ENCODE measurements around the gene MRS2. TPM values are rescaled to one million over a fixed set of nuclear protein-coding genes. Genes with fewer than 3 reads are reported as not detected.
A peak's percentile ranks its signal among the peaks of the same experiment; 100 is the strongest.
"Not testable (repeated sequence)": the region's sequence is repeated elsewhere in the genome, so short reads cannot be mapped to it uniquely, and the experiment has no call there.

Gene MRS2
- total and polyA plus RNA-seq, 4 experiments from 2014 or later = 19.0 to 27.1 (median 23.4) TPM

DNA sequence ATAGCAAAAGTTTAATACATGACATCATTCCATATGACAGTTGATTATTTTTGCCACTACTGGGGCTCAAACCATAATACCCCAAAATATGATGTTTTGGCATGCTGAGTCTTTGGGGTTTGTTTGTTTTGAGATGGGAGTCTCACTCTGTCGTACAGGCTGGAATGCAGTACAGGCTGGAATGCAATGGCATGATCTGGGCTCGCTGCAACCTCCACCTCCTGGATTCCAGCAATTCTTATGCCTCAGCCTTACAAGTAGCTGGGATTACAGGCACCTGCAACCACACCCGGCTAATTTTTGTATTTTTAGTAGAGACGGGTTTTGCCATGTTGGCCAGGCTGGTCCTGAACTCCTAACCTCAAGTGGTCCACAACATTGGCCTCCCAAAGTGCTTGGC is 1.3 kb upstream of the MRS2 start:
- H3K27ac Mint-ChIP-seq = no peak overlapping the region
- intact Hi-C loops (cut with micrococcal nuclease) = loop anchor here (5.0 kb wide), 1 partner anchor 119 kb away; no protein-coding TSS in a partner anchor
- H3K36me3 Mint-ChIP-seq = peaks cover 5 to 12% of the 10 kb centered on the region in 2 donors
- H3K4me1 ChIP-seq (ENCODE audit: insufficient read depth, low read length) = peaks cover 14% of the 10 kb centered on the region
- H3K4me1 Mint-ChIP-seq = peaks cover 17 to 31% (median 23%) of the 10 kb centered on the region in 4 donors
- H3K4me3 Mint-ChIP-seq = peak overlapping the region in 1 of 8 donors; percentile 91
- POLR2A ChIA-PET (ENCODE audit: partially characterized antibody) = no interaction called here
- no peaks in the 10 kb centered on the region for H3K9me3 ChIP-seq (ENCODE audit: control insufficient read depth in 1 of 2, low read length in 2 of 2)
- peaks cover 0 to 9% (median 6%) of the 10 kb centered on the region in 8 donors for H3K9me3 Mint-ChIP-seq
- H3K36me3 ChIP-seq (ENCODE audit: insufficient read depth, low read length) = no peaks in the 10 kb centered on the region
- H3K27me3 ChIP-seq (ENCODE audit: insufficient read depth, low read length) = no peaks in the 10 kb centered on the region
- no peak overlapping the region for H3K27ac ChIP-seq (ENCODE audit: low read depth, low read length)
- no peak for DNase-seq
- CTCF ChIA-PET (ENCODE audit: partially characterized antibody) = no interaction called here
- H3K27me3 Mint-ChIP-seq = peaks cover 26 to 29% of the 10 kb centered on the region in 2 donors
- H3K4me3 ChIP-seq (ENCODE audit: low read length in 2 of 2) = no peak overlapping the region

DNA sequence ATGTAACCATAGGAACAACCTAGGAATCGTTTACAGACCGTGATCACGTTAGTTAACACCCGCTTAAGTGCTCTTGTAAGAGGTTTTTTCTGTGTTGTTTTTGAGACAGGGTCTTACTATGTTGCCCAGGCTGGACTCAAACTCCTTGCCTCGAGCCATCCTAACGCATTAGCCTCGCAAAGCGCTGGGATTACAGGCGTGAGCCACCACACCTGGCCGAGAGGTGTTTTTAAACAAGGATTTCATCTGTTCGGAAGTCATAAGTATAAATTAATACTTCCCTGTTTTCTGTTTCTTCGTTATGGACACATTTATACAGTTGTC is 727 bp downstream of the MRS2 start:
- Histone ChIP-seq H3K27ac (ENCODE audit: low read depth, low read length) (peak overlapping the region; percentile 45), H3K4me3 (ENCODE audit: low read length in 2 of 2) (peak overlapping the region; percentile 77 to 87), H3K27me3 (ENCODE audit: insufficient read depth, low read length) (no peaks in the 10 kb centered on the region), H3K4me1 (ENCODE audit: insufficient read depth, low read length) (peaks cover 14% of the 10 kb centered on the region), H3K9me3 (ENCODE audit: control insufficient read depth in 1 of 2, low read length in 2 of 2) (no peaks in the 10 kb centered on the region), H3K36me3 (ENCODE audit: insufficient read depth, low read length) (peaks cover 7% of the 10 kb centered on the region)
- ChIA-PET CTCF (ENCODE audit: partially characterized antibody) (no interaction called here), POLR2A (ENCODE audit: partially characterized antibody) (no interaction called here)
- H3K36me3 Mint-ChIP-seq = peaks cover 5 to 22% of the 10 kb centered on the region in 2 donors
- peak overlapping the region; percentile 90 to 97 (median 92) for H3K4me3 Mint-ChIP-seq
- DNase-seq = no peak
- peak overlapping the region in 6 of 7 donors; percentile 67 to 93 (median 80) for H3K27ac Mint-ChIP-seq
- peaks cover 17 to 31% (median 23%) of the 10 kb centered on the region in 4 donors for H3K4me1 Mint-ChIP-seq
- intact Hi-C loops (cut with micrococcal nuclease) = loop anchor here (5.0 kb wide), 1 partner anchor 121 kb away; no protein-coding TSS in a partner anchor
- peaks cover 14 to 16% of the 10 kb centered on the region in 2 donors for H3K27me3 Mint-ChIP-seq
- peaks cover 0 to 3% (median 0%) of the 10 kb centered on the region in 8 donors for H3K9me3 Mint-ChIP-seq

DNA sequence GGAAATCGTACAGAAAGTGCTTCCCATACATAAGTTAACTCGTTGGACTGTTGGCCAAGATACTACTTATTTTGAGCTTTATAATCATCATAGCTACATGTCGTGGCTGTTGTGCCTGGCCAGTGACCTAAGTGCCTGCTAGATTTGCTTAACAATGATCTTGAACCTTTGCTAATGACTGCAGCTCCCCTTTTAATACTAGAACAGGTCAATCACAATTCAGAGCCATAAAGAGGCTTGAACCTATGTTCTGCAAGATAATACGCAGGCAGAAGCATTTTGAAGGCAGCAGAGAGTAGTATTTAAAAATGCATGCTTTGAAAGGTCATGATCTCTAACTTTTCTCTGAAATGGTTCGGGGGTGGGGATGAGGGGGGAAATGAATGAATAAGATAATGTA is 2.5 kb downstream of the MRS2 start:
- no peaks in the 10 kb centered on the region for H3K9me3 Mint-ChIP-seq
- peaks cover 20% of the 10 kb centered on the region for H3K36me3 ChIP-seq (ENCODE audit: insufficient read depth, low read length)
- peak overlapping the region in 2 of 7 donors; percentile 16 to 17 for H3K27ac Mint-ChIP-seq
- CTCF ChIA-PET (ENCODE audit: partially characterized antibody) = interaction anchor here (0.6 kb wide), 1 partner anchor 10 kb away, joined by 3 read pairs; no protein-coding TSS in a partner anchor
- H3K4me1 Mint-ChIP-seq = peaks cover 17 to 32% (median 25%) of the 10 kb centered on the region in 4 donors
- H3K9me3 ChIP-seq (ENCODE audit: control insufficient read depth in 1 of 2, low read length in 2 of 2) = no peaks in the 10 kb centered on the region
- H3K4me3 ChIP-seq (ENCODE audit: low read length in 2 of 2) = no peak overlapping the region
- peaks cover under 1 to 4% of the 10 kb centered on the region in 2 donors for H3K27me3 Mint-ChIP-seq
- intact Hi-C loops (cut with micrococcal nuclease) = no loop called here
- DNase-seq = no peak
- H3K4me3 Mint-ChIP-seq = peak overlapping the region in 1 of 8 donors; percentile 39
- H3K27ac ChIP-seq (ENCODE audit: low read depth, low read length) = no peak overlapping the region
- peaks cover 14% of the 10 kb centered on the region for H3K4me1 ChIP-seq (ENCODE audit: insufficient read depth, low read length)
- H3K27me3 ChIP-seq (ENCODE audit: insufficient read depth, low read length) = no peaks in the 10 kb centered on the region
- H3K36me3 Mint-ChIP-seq = peaks cover 12 to 35% of the 10 kb centered on the region in 2 donors
- POLR2A ChIA-PET (ENCODE audit: partially characterized antibody) = no interaction called here

DNA sequence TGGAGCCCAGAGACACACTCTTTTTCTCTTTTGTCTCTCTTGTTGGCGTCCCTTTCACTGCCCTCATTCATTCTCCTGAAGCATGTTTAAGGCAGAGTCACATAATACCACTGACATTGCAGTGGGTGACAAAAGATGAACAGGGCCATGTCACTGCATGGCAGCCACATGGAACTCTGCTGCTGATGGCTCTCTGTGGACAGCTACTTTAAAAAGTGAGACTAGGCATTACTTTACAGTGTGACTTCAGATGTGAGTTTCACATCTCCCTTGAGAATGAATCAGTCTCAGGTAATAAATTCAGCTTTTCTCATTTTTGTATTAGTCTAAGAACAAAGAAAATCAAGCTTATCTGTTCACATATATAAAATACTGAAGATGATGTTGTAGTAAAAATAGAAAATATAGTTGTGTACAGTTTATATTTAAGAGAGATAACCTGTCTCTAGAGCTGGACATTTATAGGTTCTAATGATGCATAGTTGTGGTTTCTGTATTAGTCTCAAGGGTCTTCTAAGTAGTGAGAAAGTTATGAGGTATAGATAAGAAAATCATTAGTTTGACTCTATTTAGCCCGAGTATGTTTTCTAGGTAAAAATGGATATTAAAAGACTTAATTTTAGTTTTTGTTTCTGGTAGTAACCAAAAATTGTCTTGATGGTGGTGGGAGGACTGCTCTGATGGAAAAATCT is 6.1 kb downstream of the MRS2 start:
- H3K4me3 Mint-ChIP-seq = no peak overlapping the region
- peaks cover 8% of the 10 kb centered on the region for H3K4me1 ChIP-seq (ENCODE audit: insufficient read depth, low read length)
- peaks cover 40% of the 10 kb centered on the region for H3K36me3 ChIP-seq (ENCODE audit: insufficient read depth, low read length)
- H3K4me1 Mint-ChIP-seq = peaks cover 9 to 20% (median 13%) of the 10 kb centered on the region in 4 donors
- CTCF ChIA-PET (ENCODE audit: partially characterized antibody) = interaction anchor here (1.6 kb wide), 1 partner anchor 21 kb away, joined by 4 read pairs; no protein-coding TSS in a partner anchor
- intact Hi-C loops (cut with micrococcal nuclease) = no loop called here
- POLR2A ChIA-PET (ENCODE audit: partially characterized antibody) = no interaction called here
- H3K27ac ChIP-seq (ENCODE audit: low read depth, low read length) = no peak overlapping the region
- no peak overlapping the region for H3K4me3 ChIP-seq (ENCODE audit: low read length in 2 of 2)
- no peaks in the 10 kb centered on the region for H3K27me3 ChIP-seq (ENCODE audit: insufficient read depth, low read length)
- no peaks in the 10 kb centered on the region for H3K9me3 Mint-ChIP-seq
- H3K27ac Mint-ChIP-seq = peak overlapping the region in 1 of 7 donors; percentile 6
- no peak for DNase-seq
- no peaks in the 10 kb centered on the region for H3K27me3 Mint-ChIP-seq
- H3K36me3 Mint-ChIP-seq = peaks cover 31 to 51% of the 10 kb centered on the region in 2 donors
- no peaks in the 10 kb centered on the region for H3K9me3 ChIP-seq (ENCODE audit: control insufficient read depth in 1 of 2, low read length in 2 of 2)

DNA sequence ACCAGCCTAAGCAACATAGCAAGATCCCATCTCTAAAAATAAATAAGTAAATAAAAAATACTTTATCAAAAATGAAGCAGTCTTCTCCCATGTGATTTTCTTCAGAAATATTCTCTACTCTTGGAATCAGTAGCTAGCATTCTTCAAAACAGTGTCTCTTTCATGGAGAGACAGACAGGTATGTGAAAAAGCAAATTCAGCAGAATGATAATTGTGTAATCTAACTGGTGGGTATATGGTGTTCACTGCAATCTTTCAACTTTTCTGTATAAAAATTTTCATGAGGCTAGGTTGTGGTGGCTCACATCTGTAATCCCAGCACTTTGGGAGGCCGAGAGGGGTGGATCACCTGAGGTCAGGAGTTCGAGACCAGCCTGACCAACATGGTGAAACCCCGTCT is 7.9 kb downstream of the MRS2 start:
- no peak overlapping the region for H3K4me3 ChIP-seq (ENCODE audit: low read length in 2 of 2)
- ChIA-PET POLR2A (ENCODE audit: partially characterized antibody) (no interaction called here), CTCF (ENCODE audit: partially characterized antibody) (interaction anchor here (1.6 kb wide), 1 partner anchor 19 kb away, joined by 4 read pairs; no protein-coding TSS in a partner anchor)
- no peaks in the 10 kb centered on the region for H3K4me1 ChIP-seq (ENCODE audit: insufficient read depth, low read length)
- Mint-ChIP-seq H3K36me3 (peaks cover 32 to 56% of the 10 kb centered on the region in 2 donors), H3K4me3 (no peak overlapping the region), H3K27me3 (no peaks in the 10 kb centered on the region), H3K27ac (peak overlapping the region in 2 of 7 donors; percentile 22 to 48), H3K4me1 (peaks cover 0 to 4% (median 1%) of the 10 kb centered on the region in 4 donors), H3K9me3 (no peaks in the 10 kb centered on the region)
- H3K36me3 ChIP-seq (ENCODE audit: insufficient read depth, low read length) = peaks cover 48% of the 10 kb centered on the region
- DNase-seq = no peak
- intact Hi-C loops (cut with micrococcal nuclease) = no loop called here
- no peaks in the 10 kb centered on the region for H3K27me3 ChIP-seq (ENCODE audit: insufficient read depth, low read length)
- no peaks in the 10 kb centered on the region for H3K9me3 ChIP-seq (ENCODE audit: control insufficient read depth in 1 of 2, low read length in 2 of 2)
- no peak overlapping the region for H3K27ac ChIP-seq (ENCODE audit: low read depth, low read length)

DNA sequence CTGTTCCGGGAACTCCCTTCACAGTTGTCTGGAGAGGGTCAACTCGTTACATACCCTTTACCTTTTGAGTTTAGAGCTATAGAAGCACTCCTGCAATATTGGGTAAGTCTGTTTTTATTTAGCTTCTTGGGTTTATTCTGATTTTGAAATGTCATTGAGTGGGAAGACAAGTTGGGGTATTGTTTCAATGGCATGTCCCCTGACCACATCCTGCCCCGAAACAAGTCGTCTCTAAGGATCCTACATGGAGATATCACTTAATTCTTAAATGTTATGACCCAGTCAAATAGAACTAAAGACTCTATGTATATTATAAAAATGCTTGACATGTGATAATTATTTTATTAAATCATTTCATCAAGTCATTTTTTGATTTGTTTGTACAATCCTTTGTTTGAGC is 9.6 kb downstream of the MRS2 start:
- CTCF ChIA-PET (ENCODE audit: partially characterized antibody) = no interaction called here
- Mint-ChIP-seq H3K9me3 (no peaks in the 10 kb centered on the region), H3K36me3 (peaks cover 42 to 65% of the 10 kb centered on the region in 2 donors), H3K27me3 (no peaks in the 10 kb centered on the region), H3K4me1 (peaks cover 0 to 4% (median 1%) of the 10 kb centered on the region in 4 donors), H3K27ac (peak overlapping the region in 1 of 7 donors; percentile 13), H3K4me3 (no peak overlapping the region)
- H3K4me1 ChIP-seq (ENCODE audit: insufficient read depth, low read length) = no peaks in the 10 kb centered on the region
- H3K36me3 ChIP-seq (ENCODE audit: insufficient read depth, low read length) = peaks cover 54% of the 10 kb centered on the region
- DNase-seq = no peak
- no peak overlapping the region for H3K27ac ChIP-seq (ENCODE audit: low read depth, low read length)
- H3K9me3 ChIP-seq (ENCODE audit: control insufficient read depth in 1 of 2, low read length in 2 of 2) = no peaks in the 10 kb centered on the region
- no peaks in the 10 kb centered on the region for H3K27me3 ChIP-seq (ENCODE audit: insufficient read depth, low read length)
- intact Hi-C loops (cut with micrococcal nuclease) = no loop called here
- POLR2A ChIA-PET (ENCODE audit: partially characterized antibody) = interaction anchor here (0.6 kb wide), 1 partner anchor 36 kb away, joined by 3 read pairs; no protein-coding TSS in a partner anchor
- H3K4me3 ChIP-seq (ENCODE audit: low read length in 2 of 2) = no peak overlapping the region

DNA sequence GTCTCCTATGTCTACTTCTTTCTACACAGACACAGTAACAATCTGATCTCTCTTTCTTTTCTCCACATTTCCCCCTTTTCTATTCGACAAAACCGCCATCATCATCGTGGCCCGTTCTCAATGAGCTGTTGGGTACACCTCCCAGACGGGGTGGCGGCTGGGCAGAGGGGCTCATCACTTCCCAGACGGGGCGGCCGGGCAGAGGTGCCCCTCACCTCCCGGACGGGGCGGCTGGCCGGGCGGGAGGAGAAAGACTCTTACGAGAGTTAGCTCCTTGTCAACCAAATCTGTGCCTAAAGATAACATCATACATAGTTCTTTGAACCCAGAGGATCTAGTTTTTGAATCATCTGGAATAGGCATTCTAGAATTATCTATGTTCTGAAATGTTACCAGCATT is 11.8 kb downstream of the MRS2 start:
- POLR2A ChIA-PET (ENCODE audit: partially characterized antibody); H3K4me3 Mint-ChIP-seq; DNase-seq; H3K27ac ChIP-seq (ENCODE audit: low read depth, low read length); H3K27ac Mint-ChIP-seq; H3K27me3 ChIP-seq (ENCODE audit: insufficient read depth, low read length); H3K9me3 ChIP-seq (ENCODE audit: control insufficient read depth in 1 of 2, low read length in 2 of 2); H3K4me3 ChIP-seq (ENCODE audit: low read length in 2 of 2); H3K9me3 Mint-ChIP-seq; H3K27me3 Mint-ChIP-seq; intact Hi-C loops (cut with micrococcal nuclease); H3K4me1 ChIP-seq (ENCODE audit: insufficient read depth, low read length); H3K4me1 Mint-ChIP-seq: not testable (repeated sequence)
- peaks cover 50 to 61% of the 10 kb centered on the region in 2 donors for H3K36me3 Mint-ChIP-seq
- CTCF ChIA-PET (ENCODE audit: partially characterized antibody) = interaction anchor here (1.1 kb wide), 1 partner anchor 10 kb away, joined by 3 read pairs; no protein-coding TSS in a partner anchor
- H3K36me3 ChIP-seq (ENCODE audit: insufficient read depth, low read length) = peaks cover 57% of the 10 kb centered on the region
